ENCODE measurements around the gene GRK2. TPM values are rescaled to one million over a fixed set of nuclear protein-coding genes. Genes with fewer than 3 reads are reported as not detected.

The GRK2 gene
- total RNA-seq, 1 donor from 2014 or later = 244 TPM

DNA sequence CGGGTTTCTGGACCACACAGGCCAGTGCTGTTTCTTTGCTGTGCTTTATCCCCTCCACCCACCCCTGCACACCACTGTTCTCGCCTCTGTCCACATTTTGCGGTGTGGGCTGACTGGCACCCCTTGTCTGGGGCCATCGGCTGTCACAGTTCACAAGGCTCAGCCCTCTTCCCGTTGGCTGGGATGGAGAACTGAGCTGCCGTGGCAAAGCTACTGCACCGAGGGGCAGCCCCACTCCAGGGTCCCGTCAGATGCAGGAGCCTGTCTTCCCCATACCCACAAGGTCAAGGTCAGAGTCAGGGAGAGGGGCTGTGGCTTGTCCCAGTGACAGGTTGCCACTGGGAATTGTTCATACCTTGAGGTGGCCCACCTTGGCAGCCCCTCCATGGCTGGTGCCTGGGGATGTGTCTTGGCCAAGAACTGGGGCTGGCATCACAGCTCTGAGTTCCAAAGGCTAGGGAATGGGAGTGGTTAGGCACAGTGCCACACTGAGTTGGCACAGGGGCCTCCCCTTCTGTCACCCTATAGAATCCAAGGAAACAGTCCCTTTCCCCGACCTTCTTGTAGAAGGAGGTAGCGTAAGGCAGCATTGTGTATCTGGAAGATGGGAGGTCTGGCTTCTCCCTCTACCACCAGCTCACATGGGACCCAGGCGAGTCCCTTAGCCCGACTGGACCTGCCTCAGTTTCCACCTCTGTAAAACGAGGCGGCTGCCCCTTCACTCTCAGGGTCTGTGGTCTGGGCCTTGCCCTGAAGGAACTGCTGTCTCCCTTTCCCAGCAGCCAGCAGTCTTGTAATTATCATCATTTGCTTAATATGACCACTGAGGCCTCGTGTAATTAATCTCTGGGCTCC, 3.4 kb downstream of the GRK2 start:
- intact Hi-C loops (cut with micrococcal nuclease) = loop anchor here (5.0 to 10.0 kb wide), 4 partner anchors 133 to 1615 kb away; partner anchors contain the start of genes AIP, NDUFS8, PPP1CA and TBC1D10C
- Mint-ChIP-seq H3K4me3 (peak overlapping the region; percentile 97), H3K9me3 (no peaks in the 10 kb centered on the region), H3K36me3 (ENCODE audit: low read depth) (peaks cover 55% of the 10 kb centered on the region), H3K27ac (peak overlapping the region; percentile 97), H3K4me1 (peaks cover 63% of the 10 kb centered on the region), H3K27me3 (no peaks in the 10 kb centered on the region)
- peak; percentile 63 for DNase-seq

DNA sequence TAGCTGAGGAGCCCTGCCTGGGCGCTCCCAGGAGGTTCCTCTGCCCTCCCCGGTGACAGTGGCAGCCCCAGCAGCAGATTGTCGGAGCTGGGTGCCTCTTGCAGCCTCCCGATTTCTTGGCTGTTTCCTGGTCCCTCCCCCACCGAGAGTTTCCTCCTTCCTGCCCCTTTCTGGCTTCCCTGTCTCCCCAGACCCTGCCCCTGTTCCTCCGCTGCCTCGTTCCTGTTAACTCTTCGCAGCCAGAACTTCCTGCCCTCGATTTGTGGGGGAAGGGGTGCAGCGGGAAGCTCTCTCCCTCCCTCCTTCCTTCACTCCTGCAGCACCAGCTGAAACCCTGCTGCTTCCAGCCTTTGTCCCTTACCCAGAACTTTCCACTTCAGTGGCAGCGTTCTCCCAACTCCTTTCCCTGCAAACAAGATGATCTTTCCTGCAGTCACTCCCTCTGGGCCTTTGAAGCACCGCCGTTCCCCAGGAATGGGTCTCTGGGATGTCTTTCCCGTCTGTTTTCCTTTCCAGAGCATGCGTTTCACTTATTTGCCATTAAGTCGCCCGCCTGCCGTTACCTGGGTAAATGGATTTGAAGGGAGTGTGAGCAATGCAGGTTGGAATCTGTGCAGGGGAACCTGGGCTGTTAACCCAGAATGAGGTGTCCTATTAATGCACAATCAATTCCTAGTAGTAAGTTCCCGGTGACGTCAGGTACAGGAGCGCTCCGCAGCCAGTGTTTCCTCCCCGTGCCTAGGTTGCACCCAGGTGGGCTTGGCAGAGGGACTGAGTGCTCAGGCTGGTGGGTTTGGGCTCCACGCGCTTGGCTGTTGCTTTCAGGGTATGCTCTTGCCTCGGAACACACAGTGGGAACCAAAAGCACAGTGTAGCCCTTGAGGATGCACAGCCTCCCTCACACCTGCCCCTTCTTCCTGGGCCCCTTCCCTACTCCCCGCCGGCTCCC, 4.3 kb downstream of the GRK2 start:
- Mint-ChIP-seq H3K9me3 (no peaks in the 10 kb centered on the region), H3K4me3 (peak overlapping the region; percentile 97), H3K4me1 (peaks cover 57% of the 10 kb centered on the region), H3K36me3 (ENCODE audit: low read depth) (peaks cover 59% of the 10 kb centered on the region), H3K27ac (peak overlapping the region; percentile 97), H3K27me3 (no peaks in the 10 kb centered on the region)
- intact Hi-C loops (cut with micrococcal nuclease) = loop anchor here (1.0 to 10.0 kb wide), 2 partner anchors 18 to 764 kb away; partner anchors contain the start of genes NDUFS8 and TCIRG1
- peak; percentile 78 for DNase-seq

DNA sequence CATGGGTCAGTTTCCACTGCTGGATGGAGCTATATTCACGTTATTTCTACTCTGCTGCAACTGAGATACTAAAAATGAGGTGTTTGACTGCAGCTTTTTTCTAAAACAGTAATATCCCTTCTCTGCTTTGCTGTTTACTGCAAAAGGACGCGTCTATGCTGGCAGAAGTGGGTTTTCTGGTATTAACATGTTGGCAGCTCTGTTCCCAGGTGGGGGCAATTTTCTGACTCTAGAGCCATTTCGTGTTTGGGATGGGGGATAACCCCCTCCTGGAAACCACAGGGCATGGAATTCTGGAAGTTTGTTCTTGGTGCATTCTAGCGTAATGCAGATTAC, 4.9 kb downstream of the GRK2 start:
- Mint-ChIP-seq H3K27ac (peak overlapping the region; percentile 97), H3K27me3 (no peaks in the 10 kb centered on the region), H3K4me1 (peaks cover 58% of the 10 kb centered on the region), H3K9me3 (no peaks in the 10 kb centered on the region), H3K36me3 (ENCODE audit: low read depth) (peaks cover 64% of the 10 kb centered on the region), H3K4me3 (peak overlapping the region; percentile 97)
- DNase-seq = no peak
- intact Hi-C loops (cut with micrococcal nuclease) = loop anchor here (1.0 to 10.0 kb wide), 2 partner anchors 17 to 764 kb away; partner anchors contain the start of genes NDUFS8 and TCIRG1

DNA sequence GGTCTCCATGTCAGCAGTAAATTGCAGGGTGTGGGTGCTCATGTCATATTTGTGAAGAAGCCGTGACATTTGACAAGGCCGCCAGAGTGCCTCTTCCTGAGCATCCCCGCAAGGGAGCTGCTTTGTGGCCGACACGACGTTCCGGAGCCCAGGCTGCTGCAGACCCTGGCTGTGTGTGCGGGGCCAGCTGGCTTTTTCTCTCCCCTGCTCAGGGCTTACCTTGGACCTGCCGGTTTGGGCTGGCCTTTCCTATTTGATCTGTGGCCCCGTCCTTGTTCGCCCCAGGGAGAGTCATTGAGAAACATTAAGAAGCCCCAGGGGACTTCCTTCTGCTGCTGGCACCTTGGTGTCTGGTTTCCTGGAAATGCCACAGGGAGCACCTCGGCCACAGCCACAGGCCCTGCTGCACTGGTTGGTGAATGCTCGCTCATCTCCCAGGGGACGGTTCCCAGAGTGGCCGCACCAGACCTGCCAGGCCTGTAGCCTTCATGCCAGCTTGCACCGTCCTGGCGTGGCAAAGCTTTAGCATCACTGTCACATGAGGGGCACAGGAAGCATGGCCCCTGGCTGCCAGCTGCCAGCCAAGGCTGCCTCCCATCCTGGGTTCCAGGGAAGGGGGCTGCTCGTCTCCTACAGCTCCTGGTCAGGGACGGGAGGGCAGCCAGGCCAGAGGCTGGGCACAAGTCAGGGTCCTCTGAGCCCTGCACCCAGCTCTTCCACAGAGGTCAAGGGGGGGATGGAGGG, 5.4 kb downstream of the GRK2 start:
- DNase-seq = peak; percentile 86
- peak overlapping the region; percentile 97 for H3K27ac Mint-ChIP-seq
- peak overlapping the region; percentile 97 for H3K4me3 Mint-ChIP-seq
- H3K4me1 Mint-ChIP-seq = peaks cover 62% of the 10 kb centered on the region
- intact Hi-C loops (cut with micrococcal nuclease) = loop anchor here (1.0 to 10.0 kb wide), 2 partner anchors 17 to 763 kb away; partner anchors contain the start of genes NDUFS8 and TCIRG1
- no peaks in the 10 kb centered on the region for H3K27me3 Mint-ChIP-seq
- H3K9me3 Mint-ChIP-seq = no peaks in the 10 kb centered on the region
- H3K36me3 Mint-ChIP-seq (ENCODE audit: low read depth) = peaks cover 67% of the 10 kb centered on the region

DNA sequence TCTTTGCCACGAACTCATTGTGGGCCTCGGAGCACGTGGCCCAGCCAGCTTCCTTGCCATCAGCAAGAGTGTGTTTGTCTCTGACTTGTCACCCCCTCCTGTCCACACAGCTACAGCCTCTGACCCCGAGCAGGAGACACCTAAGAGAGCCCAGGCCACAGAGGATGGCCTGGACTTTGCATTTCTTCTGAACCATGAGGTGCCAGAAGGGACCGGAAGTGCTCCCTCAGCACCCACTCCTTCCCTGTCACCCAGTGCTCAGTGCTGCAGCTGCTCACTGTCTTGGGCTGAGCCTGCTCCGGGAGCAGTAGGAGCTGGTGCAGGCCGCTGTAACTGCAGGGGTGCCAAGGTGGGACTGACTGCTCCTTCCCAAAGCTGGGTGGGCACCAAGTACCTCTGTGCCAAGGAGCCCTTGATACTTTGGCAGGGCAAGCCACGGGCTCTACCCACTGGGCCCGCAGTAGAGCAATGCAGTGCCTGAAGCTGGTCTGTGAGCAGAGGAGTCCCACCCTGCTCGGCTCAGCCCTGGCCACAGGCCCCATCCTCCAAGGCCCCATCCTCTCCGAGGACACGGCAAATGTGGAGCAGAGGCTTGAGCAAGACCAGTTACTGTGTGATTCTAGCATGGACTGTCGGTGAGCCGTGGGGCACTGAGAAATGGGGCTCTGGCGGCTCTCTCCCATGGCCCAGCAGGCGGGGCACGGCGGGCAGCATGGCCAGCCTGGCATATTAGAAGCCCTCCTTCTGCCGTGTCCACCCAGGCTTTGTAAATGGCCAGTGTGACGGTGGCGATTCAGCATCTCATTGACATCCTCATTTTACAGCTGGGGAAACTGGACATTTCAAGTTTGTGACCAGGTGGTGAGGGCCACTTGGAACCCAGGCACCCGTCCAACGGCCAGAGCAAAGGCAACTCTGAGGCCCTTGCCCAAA, 6.3 kb downstream of the GRK2 start:
- H3K4me1 Mint-ChIP-seq = peaks cover 70% of the 10 kb centered on the region
- DNase-seq = peak; percentile 82
- peak overlapping the region; percentile 97 for H3K27ac Mint-ChIP-seq
- no peaks in the 10 kb centered on the region for H3K27me3 Mint-ChIP-seq
- H3K36me3 Mint-ChIP-seq (ENCODE audit: low read depth) = peaks cover 64% of the 10 kb centered on the region
- no peaks in the 10 kb centered on the region for H3K9me3 Mint-ChIP-seq
- intact Hi-C loops (cut with micrococcal nuclease) = loop anchor here (10.0 kb wide), 1 partner anchor 762 kb away; the partner anchor contains the start of genes NDUFS8 and TCIRG1
- peak overlapping the region; percentile 97 for H3K4me3 Mint-ChIP-seq

DNA sequence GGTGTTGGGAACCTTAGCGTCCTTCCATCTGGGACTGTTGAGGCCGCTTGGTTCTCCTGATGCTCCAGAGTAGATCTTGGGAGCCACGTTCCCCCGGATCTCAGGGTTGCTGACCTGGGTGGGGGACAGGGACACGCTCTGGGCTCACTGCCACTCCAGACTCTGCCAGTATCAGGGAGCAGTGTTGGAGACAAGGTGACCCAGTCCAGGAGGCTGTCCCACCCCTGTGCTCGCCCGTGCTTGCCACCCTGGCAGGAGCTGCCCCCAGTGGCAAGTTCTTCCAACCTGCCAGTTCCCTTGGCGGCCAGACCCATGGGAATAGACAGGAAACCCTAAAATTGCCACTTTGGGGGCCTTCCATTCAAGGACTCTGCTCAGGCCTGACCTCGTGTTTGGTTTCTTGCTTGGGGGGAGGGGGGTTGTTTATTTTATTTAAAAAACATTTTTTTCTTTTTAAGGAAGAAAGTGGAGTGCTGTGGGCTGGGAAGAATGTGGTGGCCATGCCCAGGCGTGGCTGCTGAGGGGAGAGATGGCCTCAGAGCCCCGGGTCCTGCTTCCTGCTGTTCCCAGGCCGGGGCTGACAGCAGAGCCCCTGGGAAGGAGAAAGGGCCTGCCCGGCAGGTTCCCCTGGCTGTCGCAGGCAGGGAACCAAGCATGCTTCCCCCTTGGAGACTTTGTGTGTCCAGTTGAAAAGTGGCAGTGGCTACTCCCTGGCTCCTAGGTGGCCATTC, 7.2 kb downstream of the GRK2 start:
- H3K4me3 Mint-ChIP-seq = peak overlapping the region; percentile 97
- peaks cover 73% of the 10 kb centered on the region for H3K4me1 Mint-ChIP-seq
- intact Hi-C loops (cut with micrococcal nuclease) = loop anchor here (10.0 kb wide), 1 partner anchor 761 kb away; the partner anchor contains the start of genes NDUFS8 and TCIRG1
- DNase-seq = no peak
- no peaks in the 10 kb centered on the region for H3K9me3 Mint-ChIP-seq
- no peaks in the 10 kb centered on the region for H3K27me3 Mint-ChIP-seq
- peak overlapping the region; percentile 97 for H3K27ac Mint-ChIP-seq
- peaks cover 58% of the 10 kb centered on the region for H3K36me3 Mint-ChIP-seq (ENCODE audit: low read depth)

DNA sequence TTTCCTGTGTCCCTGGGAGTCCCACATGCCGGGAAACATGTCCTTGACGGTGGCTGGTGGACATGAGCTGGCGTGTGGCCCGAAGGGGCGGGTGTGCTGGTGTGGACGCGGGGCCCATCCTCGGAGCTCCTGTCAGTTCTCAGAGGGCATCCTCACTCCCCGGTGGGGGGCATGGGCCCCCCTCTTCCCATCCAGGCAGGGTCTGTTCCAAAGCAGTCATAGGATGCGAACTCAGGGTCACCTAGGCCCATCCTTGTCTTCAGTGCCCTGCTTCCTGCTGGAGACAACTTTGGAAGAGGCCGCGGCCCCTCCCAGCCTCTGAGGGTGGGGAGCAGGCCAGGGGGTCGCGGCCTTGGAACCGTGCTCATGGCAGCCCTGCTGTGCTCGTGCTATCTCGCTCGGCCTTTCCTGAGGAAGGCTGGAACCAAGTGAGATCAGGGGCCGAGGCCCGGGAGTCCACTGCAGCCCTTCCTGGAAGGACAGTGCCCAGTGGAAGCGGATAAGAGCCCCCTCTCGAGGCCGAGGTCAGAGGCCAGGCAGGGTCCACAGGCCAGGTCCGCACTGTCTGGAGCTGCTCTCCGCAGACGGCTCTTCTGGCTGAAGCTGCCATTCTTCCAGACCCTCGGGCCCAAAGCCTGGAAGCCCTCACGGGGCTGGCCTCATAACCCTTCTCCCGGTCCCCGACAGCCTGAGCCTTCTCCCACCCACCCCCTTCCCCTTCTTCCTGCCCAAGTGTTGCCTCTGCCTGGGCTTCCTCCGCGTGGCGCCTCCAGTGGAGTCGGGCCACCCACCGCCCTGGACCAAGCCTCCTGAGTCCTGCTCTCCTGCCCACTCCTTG, 8.7 kb downstream of the GRK2 start:
- H3K27ac Mint-ChIP-seq = peak overlapping the region; percentile 99
- H3K4me3 Mint-ChIP-seq = peak overlapping the region; percentile 81
- no peak for DNase-seq
- H3K27me3 Mint-ChIP-seq = no peaks in the 10 kb centered on the region
- no peaks in the 10 kb centered on the region for H3K9me3 Mint-ChIP-seq
- H3K4me1 Mint-ChIP-seq = peaks cover 70% of the 10 kb centered on the region
- peaks cover 58% of the 10 kb centered on the region for H3K36me3 Mint-ChIP-seq (ENCODE audit: low read depth)
- intact Hi-C loops (cut with micrococcal nuclease) = loop anchor here (10.0 kb wide), 1 partner anchor 760 kb away; the partner anchor contains the start of genes NDUFS8 and TCIRG1

DNA sequence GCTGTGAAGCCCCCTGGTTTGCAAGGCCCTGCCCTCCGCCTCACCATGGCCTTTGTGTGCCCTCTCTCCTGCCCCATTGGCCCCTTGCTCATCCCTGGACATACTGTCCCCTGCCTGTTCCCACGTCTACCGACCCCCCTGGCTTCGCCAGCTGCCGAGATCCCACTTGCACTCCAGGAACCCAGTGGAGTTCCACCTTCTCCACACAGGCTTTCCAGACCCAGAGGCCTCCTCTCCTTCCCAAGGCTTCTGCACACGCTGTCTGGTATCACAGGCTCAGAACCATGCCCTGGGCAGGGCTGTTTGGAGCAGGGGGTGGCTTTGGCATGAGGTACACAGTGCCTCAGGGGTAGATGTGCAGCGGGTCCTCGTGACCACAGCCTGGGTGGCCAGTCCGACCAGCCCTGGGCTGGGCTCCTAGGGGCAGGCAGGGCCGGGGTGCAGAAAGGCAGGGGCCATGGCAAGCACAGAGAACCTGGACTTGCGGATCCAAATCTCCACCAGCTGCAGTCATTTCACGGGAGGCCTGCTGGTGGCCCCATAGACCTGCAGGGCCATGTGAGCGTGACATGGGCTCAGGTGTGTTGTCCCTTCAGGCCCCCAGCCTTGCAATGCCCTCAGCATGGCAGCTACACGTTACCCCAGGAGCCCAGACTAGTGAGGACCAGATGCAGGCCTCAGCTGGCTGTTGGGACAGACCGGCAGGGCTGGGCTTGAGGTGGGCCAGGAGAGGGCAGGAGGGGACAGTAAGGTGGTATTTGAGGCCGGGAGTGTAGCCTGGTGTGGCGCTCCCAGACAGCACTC, 9.5 kb downstream of the GRK2 start:
- no peaks in the 10 kb centered on the region for H3K27me3 Mint-ChIP-seq
- no peaks in the 10 kb centered on the region for H3K9me3 Mint-ChIP-seq
- peaks cover 65% of the 10 kb centered on the region for H3K4me1 Mint-ChIP-seq
- DNase-seq = peak; percentile 71
- intact Hi-C loops (cut with micrococcal nuclease) = loop anchor here (10.0 kb wide), 1 partner anchor 759 kb away; the partner anchor contains the start of genes NDUFS8 and TCIRG1
- H3K36me3 Mint-ChIP-seq (ENCODE audit: low read depth) = peaks cover 58% of the 10 kb centered on the region
- H3K27ac Mint-ChIP-seq = peak overlapping the region; percentile 99
- peak overlapping the region; percentile 81 for H3K4me3 Mint-ChIP-seq

DNA sequence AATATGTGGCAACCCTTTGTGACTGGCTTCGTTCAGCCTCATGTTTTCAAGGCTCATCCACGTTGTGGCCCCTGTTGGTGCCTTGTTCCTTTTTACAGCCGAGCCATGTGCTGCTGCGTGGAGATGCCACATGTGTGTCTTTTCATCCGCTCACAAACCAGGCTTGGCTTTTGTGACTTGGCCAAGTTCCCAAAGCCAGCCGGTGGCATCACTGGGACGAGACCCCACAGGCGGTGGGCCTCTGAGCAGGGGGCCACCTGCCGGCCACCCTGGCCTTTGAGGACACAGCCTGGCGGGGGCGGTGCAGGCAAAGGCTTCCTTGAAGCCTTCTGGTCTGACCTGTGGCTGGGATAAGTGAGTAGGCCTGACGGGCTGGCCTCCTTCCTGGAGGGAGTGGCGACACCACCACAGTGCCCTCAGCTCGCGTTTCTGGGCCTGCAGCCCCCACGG, 10.5 kb downstream of the GRK2 start:
- peak; percentile 83 for DNase-seq
- Mint-ChIP-seq H3K4me3 (peak overlapping the region; percentile 81), H3K36me3 (ENCODE audit: low read depth) (peaks cover 56% of the 10 kb centered on the region), H3K4me1 (peaks cover 55% of the 10 kb centered on the region), H3K27me3 (no peaks in the 10 kb centered on the region), H3K9me3 (no peaks in the 10 kb centered on the region), H3K27ac (peak overlapping the region; percentile 99)
- intact Hi-C loops (cut with micrococcal nuclease) = loop anchor here (1.0 to 10.0 kb wide), 5 partner anchors 9 to 758 kb away; partner anchors contain the start of genes NDUFS8 and TCIRG1

DNA sequence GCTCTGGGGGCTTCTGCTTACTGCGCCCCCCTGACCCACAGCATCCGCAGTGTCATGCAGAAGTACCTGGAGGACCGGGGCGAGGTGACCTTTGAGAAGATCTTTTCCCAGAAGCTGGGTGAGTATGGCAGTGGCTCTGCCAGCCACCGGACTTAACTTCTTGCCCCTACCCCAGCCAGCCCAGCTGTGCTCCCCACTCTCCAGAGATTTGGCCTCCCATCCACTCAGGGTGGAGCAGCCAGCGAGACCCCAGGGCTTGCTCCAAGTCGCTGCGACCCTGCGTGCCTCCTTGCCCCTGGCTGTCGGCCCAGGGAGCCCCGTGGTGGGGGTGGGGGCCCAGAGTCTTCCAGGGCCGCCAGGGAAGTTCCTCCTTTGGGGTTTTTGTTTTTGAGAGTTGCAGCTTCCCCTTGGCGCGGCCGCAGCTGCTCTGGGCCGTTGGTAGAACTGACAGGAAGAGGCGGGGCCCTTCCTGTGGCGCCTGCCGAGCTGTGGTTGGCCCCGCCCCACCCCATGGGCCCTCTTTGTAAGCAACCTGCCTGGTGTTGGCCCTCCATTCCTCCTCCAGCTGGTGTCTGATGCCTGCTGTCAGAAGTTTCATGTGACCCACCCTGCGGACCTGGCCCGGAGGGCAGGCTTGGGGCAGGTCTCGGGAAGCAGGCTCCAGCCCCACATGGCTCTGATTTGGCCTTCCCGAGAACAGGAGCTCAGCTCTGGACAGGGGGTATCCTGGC, 11.1 kb downstream of the GRK2 start:
- Mint-ChIP-seq H3K27ac (peak overlapping the region; percentile 99), H3K9me3 (no peaks in the 10 kb centered on the region), H3K27me3 (no peaks in the 10 kb centered on the region), H3K4me3 (peak overlapping the region; percentile 81), H3K36me3 (ENCODE audit: low read depth) (peaks cover 57% of the 10 kb centered on the region), H3K4me1 (peaks cover 52% of the 10 kb centered on the region)
- intact Hi-C loops (cut with micrococcal nuclease) = loop anchor here (1.0 to 10.0 kb wide), 5 partner anchors 9 to 757 kb away; partner anchors contain the start of genes NDUFS8 and TCIRG1
- DNase-seq = peak; percentile 97

All from activated CD4-positive, alpha-beta T cell treated with anti-CD3 and anti-CD28 coated beads, Interleukin-2, amount 10 ng/mL, durations not matched to agents 24 days and 14 days (primary cell).